Measurements from ENCODE around the gene SPSB1. TPM values are rescaled to one million over a fixed set of nuclear protein-coding genes. Genes with fewer than 3 reads are reported as not detected.
A peak's percentile ranks its signal among the peaks of the same experiment; 100 is the strongest.

The SPSB1 gene
- total and polyA plus RNA-seq, 2 donors from 2014 or later: 12.7 to 25.9 TPM

- no peaks in the 10 kb centered on the region for H3K36me3 ChIP-seq (ENCODE audit: control insufficient read depth in 2 of 3, insufficient read depth in 3 of 3, low read length in 3 of 3)
- no peaks in the 10 kb centered on the region for H3K27me3 ChIP-seq (ENCODE audit: control insufficient read depth, insufficient read depth, low read length)
- no peaks in the 10 kb centered on the region for H3K9me3 ChIP-seq (ENCODE audit: control insufficient read depth in 2 of 3, insufficient read depth in 1 of 3, low read length in 3 of 3)
- intact Hi-C loops (cut with DNase I): no loop called here
- FAIRE-seq: no peak
- no peak overlapping the region for H3K27ac ChIP-seq (ENCODE audit: low read depth in 2 of 2, low read length in 2 of 2)
- no peak overlapping the region for H3K9ac ChIP-seq (ENCODE audit: low read length in 3 of 3)
- no peak for DNase-seq
- H3K4me3 ChIP-seq (ENCODE audit: low read length in 3 of 3): no peak overlapping the region
- peaks cover 0 to 21% (median 4%) of the 10 kb centered on the region in 3 donors for H3K4me1 ChIP-seq (ENCODE audit: control insufficient read depth in 2 of 3, insufficient read depth in 2 of 3, low read depth in 1 of 3, low read length in 3 of 3)
- TF ChIP-seq CTCF (IDR thresholded peaks at IDR 0.05; ENCODE audit: borderline replicate concordance, extremely low read depth, insufficient read depth): no peak
Observed at GRCh38 chr1:9321480-9321849, 28.8 kb downstream of the SPSB1 start.

GRCh38 chr1:9321986-9322660 is 29.4 kb downstream of the SPSB1 start:
- no peak overlapping the region for H3K27ac ChIP-seq (ENCODE audit: low read depth in 2 of 2, low read length in 2 of 2)
- no peaks in the 10 kb centered on the region for H3K36me3 ChIP-seq (ENCODE audit: control insufficient read depth in 2 of 3, insufficient read depth in 3 of 3, low read length in 3 of 3)
- no peak for FAIRE-seq
- intact Hi-C loops (cut with DNase I): no loop called here
- H3K4me3 ChIP-seq (ENCODE audit: low read length in 3 of 3): no peak overlapping the region
- no peaks in the 10 kb centered on the region for H3K9me3 ChIP-seq (ENCODE audit: control insufficient read depth in 2 of 3, insufficient read depth in 1 of 3, low read length in 3 of 3)
- H3K9ac ChIP-seq (ENCODE audit: low read length in 3 of 3): no peak overlapping the region
- DNase-seq: no peak
- no peak for TF ChIP-seq CTCF (IDR thresholded peaks at IDR 0.05; ENCODE audit: borderline replicate concordance, extremely low read depth, insufficient read depth)
- H3K27me3 ChIP-seq (ENCODE audit: control insufficient read depth, insufficient read depth, low read length): no peaks in the 10 kb centered on the region
- peaks cover 0 to 21% (median 4%) of the 10 kb centered on the region in 3 donors for H3K4me1 ChIP-seq (ENCODE audit: control insufficient read depth in 2 of 3, insufficient read depth in 2 of 3, low read depth in 1 of 3, low read length in 3 of 3)

- H3K9ac ChIP-seq (ENCODE audit: low read length in 3 of 3): no peak overlapping the region
- FAIRE-seq: no peak
- intact Hi-C loops (cut with DNase I): no loop called here
- TF ChIP-seq CTCF (IDR thresholded peaks at IDR 0.05; ENCODE audit: borderline replicate concordance, extremely low read depth, insufficient read depth): no peak
- peaks cover 0 to 21% (median 4%) of the 10 kb centered on the region in 3 donors for H3K4me1 ChIP-seq (ENCODE audit: control insufficient read depth in 2 of 3, insufficient read depth in 2 of 3, low read depth in 1 of 3, low read length in 3 of 3)
- H3K36me3 ChIP-seq (ENCODE audit: control insufficient read depth in 2 of 3, insufficient read depth in 3 of 3, low read length in 3 of 3): no peaks in the 10 kb centered on the region
- peak in 2 of 5 donors; percentile 33 to 67 for DNase-seq
- no peak overlapping the region for H3K27ac ChIP-seq (ENCODE audit: low read depth in 2 of 2, low read length in 2 of 2)
- no peaks in the 10 kb centered on the region for H3K27me3 ChIP-seq (ENCODE audit: control insufficient read depth, insufficient read depth, low read length)
- H3K9me3 ChIP-seq (ENCODE audit: control insufficient read depth in 2 of 3, insufficient read depth in 1 of 3, low read length in 3 of 3): no peaks in the 10 kb centered on the region
- H3K4me3 ChIP-seq (ENCODE audit: low read length in 3 of 3): no peak overlapping the region
Observed at GRCh38 chr1:9322661-9323244, 30.1 kb downstream of the SPSB1 start.

Data from kidney (tissue), 14 donors.